ENCODE data around the gene HHLA2. TPM values are rescaled to one million over a fixed set of nuclear protein-coding genes. Genes with fewer than 3 reads are reported as not detected.

Gene HHLA2
- total and polyA plus RNA-seq, 2 experiments from 2014 or later, result not detected

GRCh38 chr3:108283989-108284388 is 12.4 kb upstream of the HHLA2 start:
- H3K36me3 ChIP-seq (ENCODE audit: insufficient read depth), result peaks cover 10% of the 10 kb centered on the region; the same call in 1 of the 2 replicates
- no peak for ATAC-seq
- no peak overlapping the region for H3K4me3 ChIP-seq
- no peak for TF ChIP-seq EZH2phosphoT487 (IDR thresholded peaks at IDR 0.05; ENCODE audit: unreplicated experiment)
- TF ChIP-seq STAT1 (IDR thresholded peaks at IDR 0.05; ENCODE audit: unreplicated experiment), result no peak
- no peak for TF ChIP-seq NANOG (IDR thresholded peaks at IDR 0.05; ENCODE audit: borderline replicate concordance)
- TF ChIP-seq ETS1 (IDR thresholded peaks at IDR 0.05), result no peak
- TF ChIP-seq, protein P1, sequence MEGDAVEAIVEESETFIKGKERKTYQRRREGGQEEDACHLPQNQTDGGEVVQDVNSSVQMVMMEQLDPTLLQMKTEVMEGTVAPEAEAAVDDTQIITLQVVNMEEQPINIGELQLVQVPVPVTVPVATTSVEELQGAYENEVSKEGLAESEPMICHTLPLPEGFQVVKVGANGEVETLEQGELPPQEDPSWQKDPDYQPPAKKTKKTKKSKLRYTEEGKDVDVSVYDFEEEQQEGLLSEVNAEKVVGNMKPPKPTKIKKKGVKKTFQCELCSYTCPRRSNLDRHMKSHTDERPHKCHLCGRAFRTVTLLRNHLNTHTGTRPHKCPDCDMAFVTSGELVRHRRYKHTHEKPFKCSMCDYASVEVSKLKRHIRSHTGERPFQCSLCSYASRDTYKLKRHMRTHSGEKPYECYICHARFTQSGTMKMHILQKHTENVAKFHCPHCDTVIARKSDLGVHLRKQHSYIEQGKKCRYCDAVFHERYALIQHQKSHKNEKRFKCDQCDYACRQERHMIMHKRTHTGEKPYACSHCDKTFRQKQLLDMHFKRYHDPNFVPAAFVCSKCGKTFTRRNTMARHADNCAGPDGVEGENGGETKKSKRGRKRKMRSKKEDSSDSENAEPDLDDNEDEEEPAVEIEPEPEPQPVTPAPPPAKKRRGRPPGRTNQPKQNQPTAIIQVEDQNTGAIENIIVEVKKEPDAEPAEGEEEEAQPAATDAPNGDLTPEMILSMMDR (conservative IDR thresholded peaks at IDR 0.05; ENCODE audit: low read depth in 2 of 2), result no peak
- no peak for TF ChIP-seq EZH2 (IDR thresholded peaks at IDR 0.05; ENCODE audit: low read depth, unreplicated experiment)
- TF ChIP-seq ZNF331 (CRISPR knock-in tag; IDR thresholded peaks at IDR 0.05; ENCODE audit: low read depth), result no peak
- TF ChIP-seq REST (IDR thresholded peaks at IDR 0.05; ENCODE audit: unreplicated experiment), result no peak
- no peaks in the 10 kb centered on the region for H3K4me1 Mint-ChIP-seq
- H3K27me3 Mint-ChIP-seq (ENCODE audit: insufficient read depth, low read depth, poor library complexity), result peaks cover 1% of the 10 kb centered on the region
- peaks cover 3% of the 10 kb centered on the region; the same call in 1 of the 2 replicates for H3K9me2 ChIP-seq (ENCODE audit: insufficient read depth)
- H3K4me2 ChIP-seq, result no peak overlapping the region
- peaks cover 13% of the 10 kb centered on the region for H3K9me3 Mint-ChIP-seq
- no peaks in the 10 kb centered on the region for H3F3A ChIP-seq (replicated peaks; ENCODE audit: low read depth)
- no peaks in the 10 kb centered on the region for H3K79me2 ChIP-seq (replicated peaks; ENCODE audit: insufficient read depth)
- no peaks in the 10 kb centered on the region for H3K27me3 ChIP-seq (ENCODE audit: insufficient read depth)
- no peaks in the 10 kb centered on the region for H4K20me1 ChIP-seq (replicated peaks; ENCODE audit: insufficient read depth)
- H3K4me1 ChIP-seq (ENCODE audit: insufficient read depth), result no peaks in the 10 kb centered on the region
- no peak overlapping the region for H2AFZ ChIP-seq
- no peak overlapping the region for H3K27ac Mint-ChIP-seq
- no peak overlapping the region for H3K4me3 Mint-ChIP-seq
- peaks cover 3% of the 10 kb centered on the region for H3K36me3 Mint-ChIP-seq (ENCODE audit: low read depth)
- no peak overlapping the region for H3K27ac ChIP-seq (ENCODE audit: low read depth)
- no peak for DNase-seq (ENCODE audit: low spot score)

- Histone ChIP-seq H3K27me3 (ENCODE audit: insufficient read depth) (no peaks in the 10 kb centered on the region), H3K4me2 (no peak overlapping the region), H3K79me2 (replicated peaks; ENCODE audit: insufficient read depth) (no peaks in the 10 kb centered on the region), H3K27ac (ENCODE audit: low read depth) (no peak overlapping the region), H3K4me3 (no peak overlapping the region), H3K4me1 (ENCODE audit: insufficient read depth) (no peaks in the 10 kb centered on the region), H3F3A (replicated peaks; ENCODE audit: low read depth) (no peaks in the 10 kb centered on the region), H3K9me2 (ENCODE audit: insufficient read depth) (peaks cover 3% of the 10 kb centered on the region; the same call in 1 of the 2 replicates), H3K36me3 (ENCODE audit: insufficient read depth) (no peaks in the 10 kb centered on the region), H2AFZ (no peak overlapping the region), H4K20me1 (replicated peaks; ENCODE audit: insufficient read depth) (no peaks in the 10 kb centered on the region)
- no peak for TF ChIP-seq EZH2phosphoT487 (IDR thresholded peaks at IDR 0.05; ENCODE audit: unreplicated experiment)
- TF ChIP-seq, protein P1 (conservative IDR thresholded peaks at IDR 0.05; ENCODE audit: low read depth in 2 of 2), result no peak
- TF ChIP-seq NANOG (IDR thresholded peaks at IDR 0.05; ENCODE audit: borderline replicate concordance), result no peak
- no peak for TF ChIP-seq POLR2AphosphoS5 (IDR thresholded peaks at IDR 0.05; ENCODE audit: low read depth)
- TF ChIP-seq EZH2 (IDR thresholded peaks at IDR 0.05; ENCODE audit: low read depth, unreplicated experiment), result no peak
- no peak overlapping the region for H3K4me3 Mint-ChIP-seq
- peaks cover 1% of the 10 kb centered on the region for H3K27me3 Mint-ChIP-seq (ENCODE audit: insufficient read depth, low read depth, poor library complexity)
- no peaks in the 10 kb centered on the region for H3K36me3 Mint-ChIP-seq (ENCODE audit: low read depth)
- no peak overlapping the region for H3K27ac Mint-ChIP-seq
- no peak for ATAC-seq
- peaks cover under 1% of the 10 kb centered on the region; the same call in 2 of the 3 replicates for H3K9me3 Mint-ChIP-seq
- DNase-seq (ENCODE audit: low spot score), result no peak
- no peaks in the 10 kb centered on the region for H3K4me1 Mint-ChIP-seq
These were observed 11.2 kb upstream of the HHLA2 start for GRCh38 chr3:108285176-108285575.

All from GM23338 (cell line).